Hematopoietic multipotent progenitor cell treated with erythropoietin and hydrocortisone succinate and interleukin-3 and kit ligand, for 4 days (in vitro differentiated cells): ENCODE results near the gene TEX29.

ENCODE experiments used
- DNase-seq: peaks from one replicate; pipeline ENCODE4 v3.0.0-alpha.2; 2015

The TEX29 gene

DNA sequence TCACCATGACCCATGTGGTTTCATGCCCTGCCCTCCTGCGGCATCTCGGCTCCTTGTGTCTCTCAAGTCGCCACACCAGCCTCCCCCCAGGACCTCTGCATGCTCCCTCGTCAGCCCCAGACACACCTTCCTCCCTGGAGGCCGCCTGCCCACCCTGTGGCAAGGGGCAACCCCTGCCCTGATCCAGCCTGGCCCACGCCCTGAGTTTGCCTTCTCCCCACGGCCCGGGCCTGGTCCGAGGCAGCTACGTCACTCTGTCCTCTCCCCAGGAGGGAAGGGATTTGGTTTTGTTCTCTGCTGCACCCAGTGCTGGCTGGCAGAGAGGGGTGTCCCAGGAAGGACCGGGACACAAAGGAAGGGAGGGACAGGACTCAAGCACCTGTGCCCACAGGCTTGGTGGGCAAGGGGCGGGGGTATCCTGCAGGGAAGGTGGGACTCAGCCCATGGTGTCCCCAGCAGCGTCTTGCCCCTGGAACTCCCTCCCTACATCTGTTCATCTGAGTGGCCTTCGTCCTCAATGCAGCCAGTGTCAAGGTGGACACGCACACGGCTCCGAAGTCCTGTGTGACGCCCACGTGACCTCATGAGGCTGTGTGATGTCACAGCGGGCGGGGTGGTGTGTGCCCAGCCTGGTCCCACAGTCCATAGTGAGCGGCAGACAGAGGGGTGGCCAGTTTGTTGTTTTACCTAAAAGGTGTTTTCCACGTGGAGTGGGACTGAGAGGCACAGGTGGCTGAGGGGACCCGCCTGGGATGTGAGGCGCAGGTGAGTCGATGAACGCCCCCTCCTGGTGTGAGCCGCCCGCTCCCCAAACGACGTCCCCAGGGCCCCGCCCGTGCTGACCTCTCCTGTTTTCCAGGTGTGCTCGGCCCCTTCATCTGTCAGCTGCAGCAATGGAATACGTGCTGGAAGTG is at the start of gene TEX29:
Gene TEX29 (plus strand): TSS at position 645 of the 914 bp plus-strand sequence. CDS start 249 bp downstream, at position 894.
- no peak for DNase-seq

- no peak for DNase-seq
Measured at GRCh38 chr13:111270765-111271698, 49.4 kb upstream of the TEX29 start.

DNA sequence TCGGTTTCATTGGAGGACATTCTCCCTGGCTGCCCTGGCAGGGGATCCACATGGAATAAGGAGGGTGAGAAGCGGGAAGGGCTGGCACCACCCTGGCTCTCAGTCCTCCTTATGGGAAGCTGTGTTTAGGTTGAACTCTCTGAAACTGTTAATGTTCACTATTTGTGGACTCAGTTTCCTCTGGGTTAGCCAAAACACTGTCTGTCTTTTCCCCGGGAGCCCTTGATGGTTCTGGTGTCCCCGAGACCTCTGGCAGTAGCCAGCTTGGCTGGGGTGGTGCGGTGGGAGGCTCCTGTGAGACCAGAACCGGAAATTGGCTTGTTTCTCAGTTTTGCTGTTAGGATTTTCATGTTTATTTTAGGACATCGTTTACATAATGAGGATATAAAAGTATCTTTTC is 48.3 kb upstream of the TEX29 start:
- DNase-seq, result no peak

DNA sequence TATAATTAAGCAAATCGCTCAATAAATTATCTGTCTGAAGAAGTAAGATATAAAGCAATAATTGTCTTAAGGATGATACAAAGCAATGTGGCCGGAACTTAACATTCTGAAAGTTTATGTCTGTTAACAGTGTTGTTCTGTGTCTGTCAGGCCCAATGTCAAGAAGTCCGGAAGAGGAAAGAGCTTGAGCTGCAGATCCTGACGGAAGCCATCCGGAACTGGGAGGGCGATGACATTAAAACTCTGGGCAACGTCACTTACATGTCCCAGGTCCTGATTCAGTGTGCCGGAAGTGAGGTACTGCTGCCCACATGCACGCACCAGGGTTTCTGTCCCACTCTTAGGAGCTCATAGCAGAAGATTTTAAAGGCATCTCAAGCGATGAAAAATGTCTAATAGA is 45.1 kb upstream of the TEX29 start:
- no peak for DNase-seq

GRCh38 chr13:111275995-111276618 is 44.3 kb upstream of the TEX29 start:
- DNase-seq, result no peak

- no peak for DNase-seq
Measured at GRCh38 chr13:111278258-111278657, 42.2 kb upstream of the TEX29 start.

GRCh38 chr13:111278743-111279652 is 41.4 kb upstream of the TEX29 start:
- no peak for DNase-seq

DNA sequence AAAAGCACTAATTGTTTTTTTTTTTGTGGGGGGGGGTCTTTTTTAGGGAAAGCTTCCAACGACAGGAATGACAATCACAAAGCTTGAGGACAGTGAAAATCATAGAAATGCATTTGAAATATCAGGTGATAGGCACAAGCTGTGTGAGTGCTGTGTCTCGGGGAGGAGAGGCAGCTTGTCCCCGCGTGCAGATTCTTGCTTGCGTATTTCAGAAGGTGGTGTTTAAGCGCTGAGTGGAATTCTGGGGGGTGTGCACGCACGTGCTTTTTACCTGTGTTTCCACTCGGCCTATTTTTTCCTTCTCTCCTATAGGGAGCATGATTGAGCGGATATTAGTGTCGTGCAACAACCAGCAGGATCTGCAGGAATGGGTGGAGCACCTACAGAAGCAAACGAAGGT is 40.2 kb upstream of the TEX29 start:
- DNase-seq, result no peak

DNA sequence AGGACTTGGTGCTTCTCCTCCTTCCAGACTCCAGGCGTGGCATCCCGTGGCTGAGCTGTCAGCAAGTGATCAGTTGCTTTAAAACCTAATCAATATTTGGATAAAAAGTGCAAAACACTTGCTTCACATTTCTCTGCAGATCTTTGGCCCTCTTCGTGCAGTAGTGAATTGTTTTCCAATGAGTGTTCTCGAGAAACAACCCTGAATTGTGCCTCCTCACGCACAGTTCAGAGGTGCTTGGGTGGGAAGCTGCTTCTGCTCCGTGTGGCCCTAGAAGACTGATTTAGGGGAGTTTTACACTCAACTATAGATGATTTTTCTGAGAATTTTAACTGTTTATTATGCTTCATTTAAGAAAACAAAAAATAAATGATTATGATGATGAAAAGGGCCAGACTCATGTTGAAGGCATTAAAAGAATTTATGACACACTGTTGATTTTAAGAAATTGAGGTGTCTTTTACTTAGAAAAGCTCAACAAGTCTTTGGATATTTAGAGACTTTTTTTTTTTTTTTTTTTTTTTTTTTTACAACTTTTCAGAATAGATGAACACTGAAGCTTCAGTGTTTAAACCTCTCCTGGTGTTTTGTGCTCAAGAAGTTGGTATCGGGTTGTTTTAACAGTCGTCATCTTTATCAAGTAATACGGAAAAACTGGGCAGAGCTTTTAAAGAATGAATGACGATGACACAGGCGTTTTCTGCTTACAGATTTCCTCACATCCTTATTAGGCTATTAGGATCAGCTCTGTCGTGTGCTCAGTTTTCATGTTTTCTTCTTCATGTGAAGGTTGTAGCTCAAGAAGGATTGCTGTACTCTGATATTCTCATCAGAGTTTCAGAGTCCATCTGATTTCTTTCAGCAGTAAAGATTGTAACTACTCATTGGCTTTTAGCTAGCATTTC is 39.5 kb upstream of the TEX29 start:
- DNase-seq, result no peak

DNA sequence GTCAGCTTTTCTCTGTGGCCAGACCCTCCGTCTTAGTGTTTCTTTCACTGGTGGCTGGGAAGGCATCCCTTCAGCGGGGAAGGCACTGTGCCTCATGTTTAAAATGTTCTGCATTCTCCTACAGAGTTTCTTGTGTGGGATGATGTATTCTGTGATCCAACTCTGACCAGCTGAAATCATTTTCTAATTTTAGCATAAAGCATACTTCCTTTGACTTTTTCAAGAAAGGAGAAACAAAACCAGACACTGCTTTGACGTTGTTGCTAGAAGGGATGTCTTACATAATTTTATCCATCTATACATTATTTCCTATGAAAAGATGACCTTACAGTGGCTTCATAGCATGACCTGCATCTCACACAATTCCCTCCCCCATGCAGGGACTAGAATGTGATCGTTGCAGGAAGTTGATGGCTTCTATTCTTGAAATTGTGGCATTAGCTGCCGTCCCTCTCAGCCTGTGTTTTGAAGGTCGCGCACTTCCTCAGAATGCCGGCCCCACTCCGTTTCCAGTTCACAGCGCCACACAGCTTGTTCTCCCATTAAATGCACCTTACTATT is 38.6 kb upstream of the TEX29 start:
- no peak for DNase-seq

GRCh38 chr13:111282425-111282824 is 38.0 kb upstream of the TEX29 start:
- no peak for DNase-seq

GRCh38 chr13:111282997-111283396 is 37.4 kb upstream of the TEX29 start:
- peak; percentile 7 for DNase-seq

GRCh38 chr13:111283457-111283856 is 37.0 kb upstream of the TEX29 start:
- DNase-seq, result no peak

DNA sequence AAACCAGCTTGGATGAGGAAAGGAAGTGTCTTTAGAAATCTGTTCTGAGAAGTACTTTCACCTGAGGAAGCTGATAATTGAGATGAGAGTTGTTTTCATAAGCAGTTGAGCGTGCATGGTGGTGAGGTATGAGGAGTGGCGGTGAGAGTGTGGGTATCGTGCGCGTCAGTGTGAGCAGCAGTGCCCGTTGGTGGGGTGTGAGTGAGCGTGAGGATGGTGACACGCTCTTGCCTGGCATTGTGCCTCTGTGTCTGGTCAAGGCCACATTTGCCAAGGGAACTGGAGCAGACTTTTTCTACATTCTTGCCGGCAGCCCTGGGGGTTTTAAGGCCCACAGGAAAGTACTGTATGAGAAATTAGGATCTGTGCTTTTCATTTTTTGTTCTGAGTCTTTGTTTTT is 36.5 kb upstream of the TEX29 start:
- DNase-seq, result no peak

GRCh38 chr13:111284565-111284964 is 35.9 kb upstream of the TEX29 start:
- DNase-seq, result no peak

DNA sequence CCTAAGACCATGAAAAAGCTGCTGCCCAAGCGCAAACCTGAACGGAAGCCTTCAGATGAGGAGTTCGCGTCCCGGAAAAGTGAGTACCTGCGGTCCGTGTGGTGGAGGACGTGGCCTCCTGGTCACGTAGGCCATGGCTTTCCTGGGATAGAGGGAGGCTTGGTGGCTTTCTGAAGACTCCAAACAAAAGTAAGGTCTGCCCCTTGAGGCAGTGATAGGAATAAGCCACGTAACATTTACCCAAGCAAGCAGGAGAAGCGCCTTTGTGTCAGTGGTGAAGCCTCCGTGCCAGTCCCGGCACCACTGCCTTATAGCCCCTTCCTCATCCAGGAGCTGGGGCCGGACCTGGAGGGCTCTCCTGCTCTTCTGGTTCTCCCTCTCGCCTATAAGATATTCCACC is 34.3 kb upstream of the TEX29 start:
- no peak for DNase-seq

DNA sequence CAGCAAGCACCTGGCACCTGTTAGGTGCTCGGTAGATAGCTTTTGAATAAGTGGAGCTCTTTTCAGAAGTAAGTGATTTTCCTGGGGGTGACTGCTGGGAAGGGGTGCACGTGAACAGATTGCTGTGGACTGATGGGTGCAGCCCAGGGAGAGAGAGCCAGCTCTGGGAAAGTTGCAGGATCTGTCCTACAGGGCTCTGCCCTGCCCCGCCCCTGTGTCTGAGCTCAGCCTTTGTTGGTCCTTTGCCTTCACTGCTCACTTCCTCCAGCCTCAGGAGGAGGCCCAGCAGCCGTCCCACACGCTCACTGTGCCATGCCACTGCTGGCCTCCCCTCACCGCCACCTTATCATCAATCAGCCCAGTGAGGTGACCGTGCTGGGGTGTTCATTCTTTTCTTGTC is 33.7 kb upstream of the TEX29 start:
- no peak for DNase-seq

DNA sequence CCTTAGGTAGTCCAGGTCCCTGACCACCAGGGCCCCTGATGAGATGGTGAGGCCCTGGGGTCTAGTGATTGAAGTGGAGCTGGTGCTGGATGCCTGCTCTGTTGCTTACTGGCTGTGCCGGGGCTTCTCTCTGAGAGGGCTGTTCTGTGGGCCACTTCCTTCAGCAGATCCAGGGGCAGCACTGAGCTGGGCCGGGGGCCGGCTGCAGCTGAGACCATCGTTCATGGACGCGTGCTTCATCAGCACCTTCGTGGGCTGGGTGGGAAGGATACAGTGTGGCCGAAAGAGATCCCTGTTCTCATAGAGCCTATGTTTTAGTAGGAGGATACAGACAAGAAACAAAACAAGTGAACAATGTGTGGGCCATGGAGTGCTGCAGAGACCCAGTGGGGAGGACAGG is 33.2 kb upstream of the TEX29 start:
- no peak for DNase-seq

- DNase-seq, result no peak
Measured at GRCh38 chr13:111288276-111288675, 32.2 kb upstream of the TEX29 start.

GRCh38 chr13:111289251-111289650 is 31.2 kb upstream of the TEX29 start:
- no peak for DNase-seq

DNA sequence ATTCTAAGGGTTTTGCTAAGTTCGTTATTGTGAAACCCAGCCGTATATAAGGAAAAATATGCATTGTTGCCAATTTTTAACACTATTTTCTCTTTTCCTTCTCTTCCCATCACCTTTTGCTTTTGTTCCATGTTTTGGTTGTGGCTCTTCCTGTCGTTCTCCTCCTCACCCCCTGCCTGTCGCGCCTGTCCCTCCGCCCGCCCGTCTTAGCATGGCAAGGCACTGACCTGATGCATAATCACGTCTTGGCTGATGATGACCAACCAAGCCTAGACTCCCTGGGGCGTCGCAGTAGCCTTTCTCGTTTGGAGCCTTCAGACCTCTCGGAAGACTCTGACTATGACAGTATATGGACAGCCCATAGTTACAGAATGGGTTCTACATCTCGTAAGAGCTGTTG is 28.5 kb upstream of the TEX29 start:
- no peak for DNase-seq
